Spinal cord (tissue), 10 donors: Measurements from ENCODE around the gene IQSEC3. TPM values are rescaled to one million over a fixed set of nuclear protein-coding genes. Genes with fewer than 3 reads are reported as not detected.
A peak's percentile ranks its signal among the peaks of the same experiment; 100 is the strongest.
"Not testable (repeated sequence)": the region's sequence is repeated elsewhere in the genome, so short reads cannot be mapped to it uniquely, and the experiment has no call there.

Experiments
- DNase-seq, 6 donors: peaks; one replicate each; pipeline versions ENCODE4 v3.0.0 to v3.0.0-alpha.2; 2013 to 2015; ENCODE audit warnings: low spot score in 6 of 6, low read depth in 4 of 6
- H3K27ac ChIP-seq: one replicate; pipeline ENCODE4 v1.5.1; 2013; ENCODE audit warnings: low read depth, low read length, control low read depth
- H3K27me3 ChIP-seq: one replicate; pipeline ENCODE4 v1.6.1; 2013; ENCODE audit warnings: low read length; ENCODE audit not compliant: control insufficient read depth, insufficient read depth
- H3K36me3 ChIP-seq: one replicate; pipeline ENCODE4 v1.6.1; 2013; ENCODE audit warnings: low read length; ENCODE audit not compliant: control insufficient read depth, insufficient read depth
- H3K4me1 ChIP-seq: one replicate; pipeline ENCODE4 v1.6.1; 2013; ENCODE audit warnings: low read length; ENCODE audit not compliant: control insufficient read depth, insufficient read depth
- H3K4me3 ChIP-seq: one replicate; pipeline ENCODE4 v1.5.1; 2013; ENCODE audit warnings: low read depth, low read length, control low read depth
- H3K9me3 ChIP-seq: one replicate; pipeline ENCODE4 v1.6.1; 2013; ENCODE audit warnings: low read length; ENCODE audit not compliant: control insufficient read depth, insufficient read depth
- WGBS: methylation state at CpG from one replicate; pipeline ENCODE4 v1.1.5; 2013; ENCODE audit warnings: missing lambda C conversion rate; ENCODE audit not compliant: insufficient coverage; 5-methylcytosine and 5-hydroxymethylcytosine counted together
- polyA plus RNA-seq, 2 donors: library from polyadenylated mRNA; unstranded; fragments of 120-200 nt; gene quantifications; one replicate each; pipeline ENCODE4 v1.2.1, GENCODE V29; 2013; ENCODE audit not compliant: insufficient read length in 2 of 2
- total RNA-seq, 2 donors: library from RNA; depleted of rRNA in 1 of 2; stranded (reverse); fragments of 120-200 nt in 1 of 2; fragments of >200 nt in 1 of 2; gene quantifications; one replicate each; pipeline versions ENCODE4 v1.2.3 to v1.2.4, GENCODE V29; 2013 to 2014
- donor health status: healthy.

The IQSEC3 gene
- total and polyA plus RNA-seq, 4 donors: 7.8 to 65.3 (median 39.0) TPM

DNA sequence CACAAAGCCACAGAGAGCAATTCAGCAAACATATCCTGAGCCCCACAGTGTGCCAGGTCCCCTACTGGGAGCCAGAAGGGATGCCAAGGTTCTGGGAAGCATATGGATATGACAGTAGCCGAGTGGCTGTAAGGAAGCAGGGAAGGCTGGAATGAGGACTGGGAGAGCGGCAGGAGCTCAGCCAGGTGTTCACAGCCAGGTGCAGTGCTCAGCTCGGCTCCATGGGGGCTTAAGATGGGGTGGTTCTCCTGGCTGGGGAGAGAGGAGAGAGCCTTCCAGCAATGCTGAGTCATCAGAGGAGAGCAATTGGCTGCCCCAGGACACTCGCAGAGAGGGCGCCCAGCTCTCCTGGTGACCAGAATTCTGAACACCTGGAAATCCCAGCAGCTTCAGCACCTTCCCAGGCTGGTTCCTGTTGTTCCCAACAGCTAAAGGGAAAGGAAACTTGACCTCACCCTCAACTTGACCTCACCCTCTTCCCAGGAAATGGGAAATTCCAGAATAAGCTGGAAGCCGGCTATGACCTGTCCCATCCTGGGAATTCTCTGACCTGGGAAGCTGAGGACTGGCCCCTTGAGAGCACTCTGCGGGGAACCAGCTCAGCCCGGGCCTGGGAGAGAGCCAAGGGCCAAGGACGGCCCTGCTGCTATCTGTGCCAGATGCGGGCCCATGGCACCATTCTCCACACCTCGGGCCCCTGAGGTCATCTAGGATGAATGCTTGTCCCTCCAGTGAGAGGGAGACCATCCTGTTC lies 112.7 kb downstream of the IQSEC3 start:
- Histone ChIP-seq H3K9me3 (no peaks in the 10 kb centered on the region), H3K4me1 (peaks cover 59% of the 10 kb centered on the region), H3K4me3 (no peak overlapping the region), H3K27me3 (no peaks in the 10 kb centered on the region), H3K27ac (no peak overlapping the region), H3K36me3 (peaks cover 11% of the 10 kb centered on the region)
- WGBS: 69% methylated on average over 11 of the region's 11 CpGs
- DNase-seq: peak in 2 of 6 donors; percentile 59 to 60

DNA sequence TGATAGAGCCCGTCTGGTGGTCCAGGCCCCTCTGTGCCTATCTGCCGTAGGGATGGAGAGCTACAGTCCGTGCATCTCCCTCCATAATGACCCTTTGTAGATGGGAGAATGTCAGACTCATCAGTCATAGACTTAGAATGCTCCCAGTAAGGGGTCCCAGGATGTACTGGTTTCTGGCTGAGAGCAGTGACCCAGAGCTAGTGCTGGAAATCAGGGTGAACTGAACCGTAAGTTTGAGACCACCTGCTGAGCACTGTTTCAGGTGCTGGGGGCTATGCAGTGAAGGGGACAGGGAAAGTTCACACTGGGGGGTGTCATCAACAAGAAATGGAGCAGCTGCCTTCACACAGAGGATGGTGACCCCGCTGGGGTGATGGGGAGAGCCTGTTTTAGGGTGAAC lies 113.3 kb downstream of the IQSEC3 start:
- Histone ChIP-seq H3K36me3 (peaks cover 5% of the 10 kb centered on the region), H3K4me3 (no peak overlapping the region), H3K27me3 (no peaks in the 10 kb centered on the region), H3K9me3 (no peaks in the 10 kb centered on the region), H3K4me1 (peaks cover 58% of the 10 kb centered on the region), H3K27ac (no peak overlapping the region)
- 85% methylated on average over 5 of the region's 5 CpGs for WGBS
- no peak for DNase-seq

DNA sequence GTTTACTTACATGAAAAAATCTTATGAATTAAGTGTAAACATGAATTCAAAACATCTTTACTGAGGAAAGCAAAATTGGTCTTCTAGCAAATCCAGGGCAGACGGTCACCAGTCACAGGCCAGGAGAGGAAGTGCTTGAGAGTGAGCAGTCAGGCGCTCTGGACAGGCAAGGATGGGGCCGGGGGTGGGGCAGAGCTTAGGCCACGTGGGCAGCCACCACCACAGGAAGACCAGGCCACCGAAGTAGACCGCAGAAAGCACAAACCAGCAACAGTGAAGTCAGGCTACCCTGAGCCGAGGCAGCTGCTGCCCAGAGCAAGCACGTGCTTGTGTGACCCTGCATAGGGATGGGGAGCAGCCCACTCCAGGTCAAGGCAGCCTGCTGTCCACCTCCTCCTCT lies 113.9 kb downstream of the IQSEC3 start:
- H3K36me3 ChIP-seq: no peaks in the 10 kb centered on the region
- H3K4me1 ChIP-seq: peaks cover 52% of the 10 kb centered on the region
- no peak overlapping the region for H3K27ac ChIP-seq
- no peak for DNase-seq
- no peaks in the 10 kb centered on the region for H3K9me3 ChIP-seq
- WGBS: 70% methylated on average over 8 of the region's 8 CpGs
- no peaks in the 10 kb centered on the region for H3K27me3 ChIP-seq
- no peak overlapping the region for H3K4me3 ChIP-seq

DNA sequence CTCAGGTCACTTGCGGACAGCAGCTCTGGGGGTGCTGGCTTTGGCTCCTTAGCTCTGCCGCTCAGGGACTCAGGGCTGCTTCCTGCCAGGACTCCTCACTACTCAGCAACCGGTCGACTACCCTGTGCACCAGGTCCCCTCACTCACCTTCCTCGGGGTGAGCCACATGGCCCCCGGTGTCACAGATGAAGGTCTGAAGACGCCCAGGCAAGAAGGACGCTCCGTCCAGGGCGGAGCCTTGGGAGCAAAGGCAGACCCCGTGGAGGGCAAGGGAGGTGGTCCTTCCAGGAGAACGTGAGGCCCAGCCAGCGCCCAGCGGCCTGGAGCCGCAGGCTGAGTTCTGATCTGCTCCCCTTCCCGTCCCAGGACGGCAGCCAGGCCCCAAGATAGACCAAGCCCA lies 115.4 kb downstream of the IQSEC3 start:
- Histone ChIP-seq H3K27ac (no peak overlapping the region), H3K4me3 (no peak overlapping the region), H3K4me1 (peaks cover 37% of the 10 kb centered on the region), H3K27me3 (no peaks in the 10 kb centered on the region), H3K9me3 (no peaks in the 10 kb centered on the region), H3K36me3 (no peaks in the 10 kb centered on the region)
- DNase-seq: no peak
- WGBS: 86% methylated on average over 15 of the region's 17 CpGs

DNA sequence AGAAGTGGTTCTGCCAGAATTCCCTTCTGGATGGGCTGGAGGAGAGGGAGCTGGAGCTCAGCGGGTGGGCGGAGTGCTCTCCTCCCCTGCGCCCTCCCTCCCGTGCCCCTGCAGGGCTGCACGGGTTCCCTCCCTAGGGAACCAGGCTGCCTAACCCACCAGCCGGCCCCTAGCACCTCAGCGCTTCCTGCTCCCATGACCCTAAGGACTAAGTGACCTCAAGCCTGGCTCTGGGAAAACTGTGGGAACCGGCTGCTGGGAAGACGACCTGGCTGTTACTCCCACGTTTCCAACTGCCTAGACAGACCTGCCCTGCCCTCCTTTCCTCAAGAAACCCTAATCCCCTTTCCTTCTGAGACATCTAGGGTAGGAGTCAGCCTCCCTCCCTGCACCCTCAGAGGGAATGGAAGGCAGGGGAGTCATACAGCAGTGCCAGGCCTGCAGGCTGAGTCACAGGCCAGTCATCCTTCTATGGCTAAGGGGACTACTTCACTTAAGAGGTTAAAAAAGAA lies 115.9 kb downstream of the IQSEC3 start:
- WGBS: 73% methylated on average over 7 of the region's 10 CpGs
- H3K4me1 ChIP-seq: peaks cover 32% of the 10 kb centered on the region
- H3K27me3 ChIP-seq: no peaks in the 10 kb centered on the region
- no peaks in the 10 kb centered on the region for H3K9me3 ChIP-seq
- no peak for DNase-seq
- no peaks in the 10 kb centered on the region for H3K36me3 ChIP-seq
- H3K4me3 ChIP-seq: no peak overlapping the region
- H3K27ac ChIP-seq: no peak overlapping the region

DNA sequence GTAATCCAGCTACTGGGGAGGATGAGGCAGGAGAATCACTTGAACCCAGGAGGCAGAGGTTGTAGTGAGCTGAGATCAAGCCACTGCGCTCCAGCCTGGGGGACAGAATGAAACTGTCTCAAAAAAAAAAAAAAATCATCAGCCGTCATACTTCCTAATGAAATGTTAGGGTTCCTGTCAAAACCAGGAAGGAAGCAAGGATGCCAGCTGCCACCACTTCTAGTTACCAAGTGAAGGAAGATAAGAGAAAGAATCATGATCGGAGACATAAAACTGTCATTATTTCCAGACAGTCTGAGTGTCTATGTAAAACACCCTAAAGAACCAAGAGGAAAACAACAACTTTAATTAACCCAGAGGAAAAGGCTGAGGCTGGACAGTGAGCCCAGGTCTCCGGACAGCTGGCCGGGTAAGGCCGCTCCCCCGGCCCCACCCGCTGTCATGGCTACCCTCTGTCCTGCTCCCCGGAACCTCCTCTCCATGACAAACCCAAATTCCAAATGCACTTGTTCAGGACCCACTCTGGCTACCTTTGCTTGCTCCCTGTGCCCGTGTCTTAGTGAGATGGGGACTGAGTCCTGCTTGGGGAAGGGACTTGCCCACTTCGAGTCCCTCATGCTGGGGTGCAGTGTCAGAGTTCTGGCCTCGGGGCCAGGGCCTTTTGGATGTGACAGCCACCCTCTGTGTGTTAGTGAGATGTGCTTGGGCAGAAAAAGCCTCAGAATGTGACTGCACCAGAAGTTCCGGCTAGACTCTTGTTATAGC lies 118.4 kb downstream of the IQSEC3 start:
- H3K9me3 ChIP-seq: no peaks in the 10 kb centered on the region
- H3K27ac ChIP-seq: no peak overlapping the region
- no peak for DNase-seq
- H3K4me3 ChIP-seq: no peak overlapping the region
- WGBS: 76% methylated on average over 9 of the region's 13 CpGs
- H3K36me3 ChIP-seq: no peaks in the 10 kb centered on the region
- H3K4me1 ChIP-seq: peaks cover 24% of the 10 kb centered on the region
- no peaks in the 10 kb centered on the region for H3K27me3 ChIP-seq

DNA sequence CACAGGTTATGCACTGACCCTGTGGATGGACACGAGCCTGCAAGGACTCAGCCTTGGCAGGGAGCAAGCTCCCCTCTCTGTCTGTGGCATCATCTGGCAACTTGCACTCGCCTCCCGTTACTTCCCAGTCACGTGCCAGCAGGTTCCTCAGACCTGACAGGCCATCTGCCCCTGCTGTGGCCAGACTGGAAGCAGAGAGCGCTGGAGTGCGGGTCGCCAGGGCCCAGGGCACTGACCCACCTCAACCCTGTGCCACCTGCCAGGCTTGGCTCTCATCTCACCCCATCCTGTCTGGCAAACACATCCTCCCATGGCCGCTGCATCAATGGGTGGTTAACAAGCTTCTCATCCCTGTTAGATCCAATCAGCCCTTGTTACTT lies 119.0 kb downstream of the IQSEC3 start:
- peaks cover 22% of the 10 kb centered on the region for H3K4me1 ChIP-seq
- DNase-seq: no peak
- 66% methylated on average over 8 of the region's 8 CpGs for WGBS
- no peaks in the 10 kb centered on the region for H3K9me3 ChIP-seq
- no peak overlapping the region for H3K4me3 ChIP-seq
- no peaks in the 10 kb centered on the region for H3K27me3 ChIP-seq
- H3K36me3 ChIP-seq: no peaks in the 10 kb centered on the region
- no peak overlapping the region for H3K27ac ChIP-seq

DNA sequence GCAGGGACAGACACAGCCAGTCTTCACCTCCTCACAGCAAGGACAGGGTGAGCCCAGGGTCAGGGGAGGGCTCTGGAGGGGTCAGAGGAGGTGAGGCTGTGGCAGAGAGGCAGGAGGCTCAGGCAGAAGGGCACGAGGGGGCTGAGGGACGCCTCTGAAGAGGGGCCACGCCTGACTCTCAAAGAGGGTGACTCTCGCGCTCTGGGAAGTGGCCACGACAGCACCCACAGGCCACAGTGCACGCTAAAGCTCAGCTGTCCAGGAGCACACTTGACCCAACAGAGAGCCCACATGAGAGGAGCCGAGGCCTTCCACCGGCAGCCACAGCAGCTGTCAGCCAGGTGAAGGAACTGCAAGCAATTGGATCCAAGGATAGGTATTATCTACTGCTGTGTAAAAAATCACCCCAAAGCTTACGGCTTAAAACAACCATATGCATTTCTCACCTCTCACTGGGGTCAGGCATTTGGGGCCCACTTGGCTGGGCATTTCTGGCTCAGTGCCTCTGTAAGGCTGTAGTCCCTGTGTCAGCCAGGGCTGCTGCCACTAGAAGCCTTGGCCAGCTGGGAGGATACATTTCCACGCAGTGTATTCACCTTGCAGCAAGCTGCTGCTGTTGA lies 119.5 kb downstream of the IQSEC3 start:
- Histone ChIP-seq H3K27ac (no peak overlapping the region), H3K9me3 (no peaks in the 10 kb centered on the region), H3K4me3 (no peak overlapping the region), H3K27me3 (no peaks in the 10 kb centered on the region), H3K4me1 (peaks cover 20% of the 10 kb centered on the region), H3K36me3 (no peaks in the 10 kb centered on the region)
- WGBS: 83% methylated on average over 10 of the region's 11 CpGs
- DNase-seq: no peak

DNA sequence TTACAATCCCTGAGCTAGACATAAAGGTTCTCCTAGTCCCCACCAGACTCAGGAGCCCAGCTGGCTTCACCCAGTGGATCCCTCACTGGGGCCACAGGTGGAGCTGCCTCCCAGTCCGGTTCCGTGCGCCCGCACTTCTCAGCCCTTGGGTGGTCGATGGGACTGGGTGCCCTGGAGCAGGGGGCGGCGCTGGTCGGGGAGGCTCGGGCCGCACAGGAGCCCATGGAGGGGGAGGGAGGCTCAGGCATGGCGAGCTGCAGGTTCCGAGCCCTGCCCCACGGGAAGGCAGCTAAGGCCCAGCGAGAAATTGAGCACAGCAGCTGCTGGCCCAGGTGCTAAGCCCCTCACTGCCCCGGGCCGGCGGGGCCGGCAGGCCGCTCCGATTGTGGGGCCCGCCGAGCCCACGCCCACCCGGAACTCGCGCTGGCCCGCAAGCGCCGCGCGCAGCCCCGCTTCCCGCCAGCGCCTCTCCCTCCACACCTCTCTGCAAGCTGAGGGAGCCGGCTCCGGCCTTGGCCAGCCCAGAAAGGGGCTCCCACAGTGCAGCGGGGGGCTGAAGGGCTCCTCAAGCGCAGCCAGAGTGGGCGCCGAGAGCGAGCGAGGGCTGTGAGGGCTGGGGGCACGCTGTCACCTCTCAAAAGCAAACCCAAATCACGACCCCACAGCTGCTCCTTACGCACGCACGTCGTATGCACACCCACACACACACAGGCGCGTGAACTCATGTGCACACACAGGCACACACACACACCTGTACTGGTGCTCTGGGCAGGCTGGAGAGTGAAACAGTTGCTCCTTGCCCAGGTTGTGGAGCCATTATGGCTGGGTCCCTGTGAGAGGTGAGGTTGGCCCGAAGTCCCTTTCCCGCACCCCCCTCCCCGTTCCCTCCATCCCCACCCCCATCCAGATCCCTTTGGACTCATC lies 121.7 kb downstream of the IQSEC3 start:
- H3K4me3 ChIP-seq: peak overlapping the region; percentile 44
- not testable (repeated sequence) for H3K27me3 ChIP-seq, H3K36me3 ChIP-seq, DNase-seq, H3K9me3 ChIP-seq, H3K27ac ChIP-seq
- 64% methylated on average over 34 of the region's 53 CpGs for WGBS
- H3K4me1 ChIP-seq: peaks cover 19% of the 10 kb centered on the region
